Measurements from ENCODE around the gene LHFPL3. TPM values are rescaled to one million over a fixed set of nuclear protein-coding genes. Genes with fewer than 3 reads are reported as not detected.

The LHFPL3 gene
- total and polyA plus RNA-seq, 5 experiments from 2014 or later: not detected

GRCh38 chr7:104445393-104445792 lies 117.0 kb downstream of the LHFPL3 start:
- peaks cover 0 to 2% (median 0%) of the 10 kb centered on the region in 9 donors for H3K9me3 Mint-ChIP-seq
- H3K27ac Mint-ChIP-seq: no peak overlapping the region
- H3K36me3 Mint-ChIP-seq: no peaks in the 10 kb centered on the region
- H3K4me1 Mint-ChIP-seq: no peaks in the 10 kb centered on the region
- no peak for ATAC-seq
- no peak overlapping the region for H3K4me3 Mint-ChIP-seq
- DNase-seq: no peak
- H3K27me3 Mint-ChIP-seq: peaks cover 0 to 10% (median 1%) of the 10 kb centered on the region in 5 donors
- POLR2A ChIA-PET: no interaction called here

GRCh38 chr7:104450861-104451260 lies 122.5 kb downstream of the LHFPL3 start:
- H3K4me1 Mint-ChIP-seq: no peaks in the 10 kb centered on the region
- no peak overlapping the region for H3K4me3 Mint-ChIP-seq
- H3K9me3 Mint-ChIP-seq: peaks cover 0 to 2% (median 0%) of the 10 kb centered on the region in 9 donors
- H3K27ac Mint-ChIP-seq: no peak overlapping the region
- no peak for DNase-seq
- peaks cover 0 to 10% (median 1%) of the 10 kb centered on the region in 5 donors for H3K27me3 Mint-ChIP-seq
- no peaks in the 10 kb centered on the region for H3K36me3 Mint-ChIP-seq
- POLR2A ChIA-PET: no interaction called here
- no peak for ATAC-seq

GRCh38 chr7:104453190-104453589 lies 124.8 kb downstream of the LHFPL3 start:
- POLR2A ChIA-PET: no interaction called here
- Mint-ChIP-seq H3K36me3 (peaks cover 0 to 4% (median 0%) of the 10 kb centered on the region in 3 donors), H3K9me3 (peaks cover 0 to 5% (median 0%) of the 10 kb centered on the region in 9 donors), H3K27ac (no peak overlapping the region), H3K27me3 (peaks cover 0 to 6% (median 0%) of the 10 kb centered on the region in 5 donors), H3K4me3 (no peak overlapping the region), H3K4me1 (no peaks in the 10 kb centered on the region)
- no peak for ATAC-seq
- DNase-seq: no peak

- peaks cover 0 to 10% (median 0%) of the 10 kb centered on the region in 3 donors for H3K36me3 Mint-ChIP-seq
- H3K27me3 Mint-ChIP-seq: peaks cover 0 to 3% (median 0%) of the 10 kb centered on the region in 5 donors
- no peak for DNase-seq
- H3K27ac Mint-ChIP-seq: no peak overlapping the region
- no peaks in the 10 kb centered on the region for H3K4me1 Mint-ChIP-seq
- peaks cover 3 to 31% (median 22%) of the 10 kb centered on the region in 9 donors for H3K9me3 Mint-ChIP-seq
- POLR2A ChIA-PET: no interaction called here
- ATAC-seq: no peak
- no peak overlapping the region for H3K4me3 Mint-ChIP-seq
Observed at GRCh38 chr7:104458875-104459274, 130.5 kb downstream of the LHFPL3 start.

- no peaks in the 10 kb centered on the region for H3K4me1 Mint-ChIP-seq
- ATAC-seq (no peak), DNase-seq (no peak)
- H3K27ac Mint-ChIP-seq: no peak overlapping the region
- POLR2A ChIA-PET: no interaction called here
- H3K27me3 Mint-ChIP-seq: peaks cover 0 to 11% (median 6%) of the 10 kb centered on the region in 5 donors
- peaks cover 0 to 5% (median 0%) of the 10 kb centered on the region in 3 donors for H3K36me3 Mint-ChIP-seq
- H3K4me3 Mint-ChIP-seq: no peak overlapping the region
- H3K9me3 Mint-ChIP-seq: peaks cover 0 to 12% (median 2%) of the 10 kb centered on the region in 9 donors
Observed at GRCh38 chr7:104469166-104469820, 140.9 kb downstream of the LHFPL3 start.

- H3K4me3 Mint-ChIP-seq: no peak overlapping the region
- POLR2A ChIA-PET: no interaction called here
- H3K4me1 Mint-ChIP-seq: peaks cover 0 to 1% (median 0%) of the 10 kb centered on the region in 4 donors
- H3K9me3 Mint-ChIP-seq: no peaks in the 10 kb centered on the region
- H3K27me3 Mint-ChIP-seq: peaks cover 0 to 16% (median 6%) of the 10 kb centered on the region in 5 donors
- DNase-seq (no peak), ATAC-seq (no peak)
- H3K27ac Mint-ChIP-seq: no peak overlapping the region
- H3K36me3 Mint-ChIP-seq: no peaks in the 10 kb centered on the region
Observed at GRCh38 chr7:104480529-104480928, 152.1 kb downstream of the LHFPL3 start.

GRCh38 chr7:104482362-104483037 lies 154.1 kb downstream of the LHFPL3 start:
- DNase-seq (no peak), ATAC-seq (no peak)
- Mint-ChIP-seq H3K4me3 (no peak overlapping the region), H3K27me3 (peaks cover 0 to 12% (median 6%) of the 10 kb centered on the region in 5 donors), H3K27ac (no peak overlapping the region), H3K9me3 (no peaks in the 10 kb centered on the region), H3K36me3 (no peaks in the 10 kb centered on the region), H3K4me1 (peaks cover 0 to 1% (median 0%) of the 10 kb centered on the region in 4 donors)
- POLR2A ChIA-PET: no interaction called here

GRCh38 chr7:104486931-104487330 lies 158.5 kb downstream of the LHFPL3 start:
- DNase-seq: no peak
- ATAC-seq: no peak
- no peak overlapping the region for H3K4me3 Mint-ChIP-seq
- no peaks in the 10 kb centered on the region for H3K36me3 Mint-ChIP-seq
- H3K27me3 Mint-ChIP-seq: peaks cover 3 to 14% (median 8%) of the 10 kb centered on the region in 5 donors
- H3K27ac Mint-ChIP-seq: no peak overlapping the region
- POLR2A ChIA-PET: no interaction called here
- no peaks in the 10 kb centered on the region for H3K9me3 Mint-ChIP-seq
- no peaks in the 10 kb centered on the region for H3K4me1 Mint-ChIP-seq

- H3K36me3 Mint-ChIP-seq: no peaks in the 10 kb centered on the region
- H3K4me1 Mint-ChIP-seq: no peaks in the 10 kb centered on the region
- no peak overlapping the region for H3K27ac Mint-ChIP-seq
- DNase-seq: no peak
- H3K27me3 Mint-ChIP-seq: peaks cover 3 to 12% (median 8%) of the 10 kb centered on the region in 5 donors
- POLR2A ChIA-PET: no interaction called here
- H3K9me3 Mint-ChIP-seq: no peaks in the 10 kb centered on the region
- ATAC-seq: no peak
- no peak overlapping the region for H3K4me3 Mint-ChIP-seq
Observed at GRCh38 chr7:104487642-104488041, 159.2 kb downstream of the LHFPL3 start.

GRCh38 chr7:104497379-104497967 lies 169.1 kb downstream of the LHFPL3 start:
- DNase-seq (no peak), ATAC-seq (no peak)
- Mint-ChIP-seq H3K4me3 (no peak overlapping the region), H3K27ac (no peak overlapping the region), H3K27me3 (peaks cover 0 to 16% (median 3%) of the 10 kb centered on the region in 5 donors), H3K36me3 (no peaks in the 10 kb centered on the region), H3K4me1 (no peaks in the 10 kb centered on the region), H3K9me3 (peaks cover 0 to 4% (median 0%) of the 10 kb centered on the region in 9 donors)
- POLR2A ChIA-PET: no interaction called here

GRCh38 chr7:104499975-104500374 lies 171.6 kb downstream of the LHFPL3 start:
- Mint-ChIP-seq H3K36me3 (no peaks in the 10 kb centered on the region), H3K4me3 (no peak overlapping the region), H3K27ac (no peak overlapping the region), H3K4me1 (no peaks in the 10 kb centered on the region), H3K9me3 (peaks cover 0 to 4% (median 0%) of the 10 kb centered on the region in 9 donors), H3K27me3 (peaks cover 0 to 9% (median 3%) of the 10 kb centered on the region in 5 donors)
- POLR2A ChIA-PET: no interaction called here
- ATAC-seq (no peak), DNase-seq (no peak)

GRCh38 chr7:104509874-104510273 lies 181.5 kb downstream of the LHFPL3 start:
- POLR2A ChIA-PET: no interaction called here
- H3K36me3 Mint-ChIP-seq: peaks cover 0 to 7% (median 0%) of the 10 kb centered on the region in 3 donors
- H3K9me3 Mint-ChIP-seq: peaks cover 0 to 10% (median 6%) of the 10 kb centered on the region in 9 donors
- no peak for ATAC-seq
- peaks cover 0 to 5% (median 0%) of the 10 kb centered on the region in 5 donors for H3K27me3 Mint-ChIP-seq
- H3K4me3 Mint-ChIP-seq: no peak overlapping the region
- DNase-seq: no peak
- H3K27ac Mint-ChIP-seq: no peak overlapping the region
- H3K4me1 Mint-ChIP-seq: no peaks in the 10 kb centered on the region

GRCh38 chr7:104524853-104525252 lies 196.4 kb downstream of the LHFPL3 start:
- peaks cover 0 to 8% (median 0%) of the 10 kb centered on the region in 5 donors for H3K27me3 Mint-ChIP-seq
- H3K4me3 Mint-ChIP-seq: no peak overlapping the region
- POLR2A ChIA-PET: no interaction called here
- peaks cover 0 to 9% (median 0%) of the 10 kb centered on the region in 9 donors for H3K9me3 Mint-ChIP-seq
- no peak overlapping the region for H3K27ac Mint-ChIP-seq
- ATAC-seq: no peak
- no peak for DNase-seq
- H3K4me1 Mint-ChIP-seq: no peaks in the 10 kb centered on the region
- no peaks in the 10 kb centered on the region for H3K36me3 Mint-ChIP-seq

Measured in naive thymus-derived CD8-positive, alpha-beta T cell (primary cell).